ENCODE measurements around the gene PDPR. TPM values are rescaled to one million over a fixed set of nuclear protein-coding genes. Genes with fewer than 3 reads are reported as not detected.
A peak's percentile ranks its signal among the peaks of the same experiment; 100 is the strongest.

PDPR gene
- total and polyA plus RNA-seq, 2 of the 8 experiments (the other 6 are each of a cell fraction or from before 2014, with no cell fraction given) = 40.2 to 43.1 TPM

- Histone ChIP-seq H4K91ac (replicated peaks; ENCODE audit: insufficient read length, low read length) (no peak overlapping the region), H3K36me3 (ENCODE audit: control insufficient read depth in 2 of 4, insufficient read depth in 4 of 4, low read length in 3 of 4) (peaks cover 24 to 72% (median 48%) of the 10 kb centered on the region in 4 experiments), H3K27ac (ENCODE audit: low read depth, low read length) (no peak overlapping the region), H3K4me1 (replicated peaks in 1 of 4; ENCODE audit: control insufficient read depth in 3 of 4, insufficient read depth in 4 of 4, low read length in 3 of 4) (no peaks in the 10 kb centered on the region), H4K20me1 (replicated peaks in 1 of 2; ENCODE audit: control insufficient read depth in 1 of 2, insufficient read depth in 2 of 2, low read length in 2 of 2) (peaks cover 0 to 7% of the 10 kb centered on the region in 2 experiments), H3K27me3 (replicated peaks in 1 of 4; ENCODE audit: control insufficient read depth in 3 of 4, extremely low read depth in 1 of 4, insufficient read depth in 3 of 4, low read length in 3 of 4) (no peaks in the 10 kb centered on the region), H4K5ac (ENCODE audit: insufficient read length, low read depth, low read length) (no peak overlapping the region), H3K18ac (ENCODE audit: extremely low read depth, low read length) (no peak overlapping the region), H3K23ac (ENCODE audit: insufficient read length) (no peak overlapping the region), H3K14ac (ENCODE audit: insufficient read length) (no peak overlapping the region), H3K9me3 (ENCODE audit: insufficient read depth in 2 of 2, low read depth in 1 of 2, low read length in 1 of 2) (no peaks in the 10 kb centered on the region), H3K56ac (replicated peaks; ENCODE audit: insufficient read length, low read depth, low read length) (no peak overlapping the region), H2BK120ac (replicated peaks; ENCODE audit: low read depth, low read length) (no peak overlapping the region), H3K4me3 (ENCODE audit: extremely low read depth in 1 of 4, insufficient read depth in 2 of 4, low read depth in 3 of 4, low read length in 4 of 4) (no peak overlapping the region), H3K79me1 (ENCODE audit: low read depth, low read length) (no peaks in the 10 kb centered on the region), H2AK5ac (ENCODE audit: low read depth, low read length) (no peak overlapping the region), H2AFZ (ENCODE audit: low read length) (no peak overlapping the region), H3K9ac (replicated peaks in 1 of 4; ENCODE audit: extremely low read depth in 1 of 4, low read depth in 3 of 4, low read length in 3 of 4) (no peak overlapping the region), H3K4ac (replicated peaks; ENCODE audit: insufficient read length, low read depth, low read length) (no peak overlapping the region), H2BK15ac (ENCODE audit: low read length) (no peak overlapping the region), H4K8ac (ENCODE audit: extremely low read depth, insufficient read depth, low read length) (no peak overlapping the region), H2BK12ac (ENCODE audit: low read depth, low read length) (no peak overlapping the region), H3K4me2 (ENCODE audit: insufficient read depth in 1 of 2, low read depth in 2 of 2, low read length in 2 of 2) (no peak overlapping the region), H3K79me2 (ENCODE audit: control insufficient read depth in 1 of 2, insufficient read depth in 2 of 2, low read length in 2 of 2) (no peaks in the 10 kb centered on the region), H2BK20ac (ENCODE audit: low read length) (no peak overlapping the region), H2BK5ac (ENCODE audit: low read depth, low read length) (no peak overlapping the region), H3K23me2 (ENCODE audit: low read depth, low read length) (no peaks in the 10 kb centered on the region; the same call in 1 of the 2 replicates)
- ChIA-PET POLR2A (ENCODE audit: partially characterized antibody) (interaction anchor here (1.2 to 2.8 kb wide), 2 partner anchors 8 to 92 kb away, joined by 3 to 14 read pairs; partner anchors contain the start of gene EXOSC6), CTCF (ENCODE audit: partially characterized antibody) (interaction anchor here (0.6 to 3.0 kb wide), 5 partner anchors 10 to 1681 kb away, joined by 3 to 14 read pairs (median 10); partner anchors contain the start of gene EXOSC6)
- WGBS, 2 experiments (ENCODE audit: extremely low coverage in 1 of 2, insufficient coverage in 1 of 2, insufficient read length in 1 of 2, insufficient replicate concordance in 2 of 2, low coverage in 1 of 2, low lambda C conversion rate in 2 of 2, missing lambda C conversion rate in 1 of 2) = 81% methylated on average over 9 of the region's 9 CpGs; no CpG with 5 or more reads in 1 of the 2 experiments
- TF ChIP-seq KDM5A (IDR thresholded peaks at IDR 0.05; ENCODE audit: low read length) (no peak), POLR2AphosphoS5 (IDR thresholded peaks at IDR 0.05; ENCODE audit: low read depth, low read length) (peak; percentile 24; the same call in 1 of the 2 replicates), POLR2A (IDR thresholded peaks at IDR 0.05; ENCODE audit: control extremely low read depth in 1 of 2, low read depth in 2 of 2, low read length in 2 of 2) (peak in 1 of 2 experiments; percentile 39; a peak in 1 of 3 replicates)
- no peak for FAIRE-seq
- no peak for DNase-seq (ENCODE audit: low read depth in 1 of 2, low spot score in 2 of 2)
Measured at GRCh38 chr16:70159355-70160348, 45.5 kb downstream of the PDPR start.
